Central memory CD4-positive, alpha-beta T cell (primary cell): ENCODE measurements around the gene DLG1.

Experiments
- DNase-seq: peaks from one replicate; pipeline ENCODE4 v3.0.0; 2022

Gene DLG1

DNA sequence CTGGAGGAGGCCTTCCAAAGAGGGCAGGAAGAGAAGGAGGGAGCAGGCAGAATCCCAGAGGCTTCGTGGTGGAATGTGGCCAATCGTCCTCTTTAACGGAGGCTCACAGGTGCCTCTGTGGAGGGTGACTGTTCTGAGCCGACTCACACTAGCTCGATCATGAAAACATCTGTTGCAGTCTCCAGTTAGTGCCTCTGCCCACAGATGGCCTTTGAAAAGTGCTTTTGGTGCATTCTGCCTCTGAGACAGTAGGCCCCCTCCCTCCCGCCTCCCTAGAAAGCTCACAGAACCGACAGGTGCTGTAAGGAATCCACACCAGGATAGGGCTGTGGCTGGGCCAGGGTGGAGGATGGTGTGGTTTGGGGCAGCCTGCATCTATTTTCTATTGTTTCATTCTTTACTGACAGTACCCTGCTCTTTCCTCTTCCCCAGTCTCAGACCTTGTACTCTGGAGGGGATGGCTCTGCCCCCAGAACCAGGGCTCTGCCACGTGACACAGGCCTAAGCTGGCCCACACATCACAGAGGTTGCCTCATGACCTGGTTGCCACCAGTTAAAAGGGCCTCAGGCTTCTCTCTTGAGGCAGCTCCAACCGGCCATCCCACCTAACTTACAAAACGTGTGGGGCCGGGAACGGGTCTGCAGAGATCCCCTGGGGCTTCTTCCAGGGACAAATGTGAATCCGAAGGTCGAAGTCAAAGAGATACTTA lies 302.6 kb downstream of the DLG1 start:
- DNase-seq, result no peak

DNA sequence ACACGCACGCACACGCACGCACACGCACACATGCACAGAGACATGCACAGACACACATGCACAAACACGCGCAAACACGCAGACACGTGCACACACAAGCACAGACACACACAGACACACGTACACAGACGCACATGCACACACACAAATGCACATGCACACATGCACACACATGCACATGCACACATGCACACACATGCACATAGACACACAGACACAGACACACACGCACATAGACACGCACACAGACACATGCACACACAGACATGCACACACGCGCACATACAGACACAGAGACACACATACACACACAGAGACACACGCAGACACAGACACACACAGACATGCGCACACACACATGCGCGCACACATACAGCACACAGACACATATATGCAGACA lies 303.4 kb downstream of the DLG1 start:
- DNase-seq, result no peak

DNA sequence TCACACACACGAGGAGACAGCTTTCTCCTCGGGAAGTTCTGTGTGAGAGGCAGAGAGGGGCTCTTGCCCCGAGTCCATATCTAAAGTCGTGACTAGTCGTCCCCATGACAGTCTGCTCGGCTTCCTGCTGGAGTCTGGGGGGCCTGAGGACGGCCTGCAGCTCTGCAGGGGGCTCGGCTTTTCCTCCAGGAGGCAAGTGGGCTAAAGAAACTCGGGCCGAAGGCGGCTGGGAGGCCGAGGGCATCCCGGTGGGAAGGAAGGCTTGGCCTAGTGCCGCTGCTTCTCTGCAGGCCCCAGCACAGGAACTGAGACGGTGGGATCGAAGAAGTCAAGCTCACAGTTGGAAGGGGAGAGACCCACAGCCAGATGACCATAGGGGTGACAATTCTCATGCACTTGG lies 304.4 kb downstream of the DLG1 start:
- no peak for DNase-seq
